Caco-2 (cell line): Measurements from ENCODE around the gene PCDHA13. TPM values are rescaled to one million over a fixed set of nuclear protein-coding genes. Genes with fewer than 3 reads are reported as not detected.

Source experiments
- BruUV-seq: library from RNA; stranded (reverse); fragments of 400-500 nt; replicated peaks from 2 replicates; lab custom pipeline; 2021; lab: Mats Ljungman, UMichigan
- CTCF ChIA-PET: fragments of 300-600 bp; sonication (Branson Sonifier 250); formaldehyde crosslinking; loops from one replicate; lab custom pipeline; 2022; ENCODE audit warnings: antibody characterized with exemption; lab: Charles Lee
- POLR2A ChIA-PET: fragments of 300-600 bp; sonication (Branson Sonifier 250); formaldehyde crosslinking; loops from one replicate; lab custom pipeline; 2022; ENCODE audit warnings: antibody characterized with exemption; lab: Charles Lee
- DNase-seq, 2 experiments: peaks; one replicate each; pipeline versions ENCODE4 v3.0.0 to v3.0.0-alpha.2; 2020 to 2022
- H3K27me3 ChIP-seq: replicated peaks from 2 replicates; pipeline ENCODE4 v1.6.0; 2011; ENCODE audit warnings: low read length; ENCODE audit not compliant: control insufficient read depth, insufficient read depth
- H3K36me3 ChIP-seq: 2 replicates; pipeline ENCODE4 v1.5.1; 2011; ENCODE audit warnings: low read length; ENCODE audit not compliant: control insufficient read depth, insufficient read depth
- H3K4me1 ChIP-seq: fragments of 250-450 bp; sonication (Bioruptor Pico); 2 replicates; pipeline ENCODE4 v1.5.1; 2020; ENCODE audit warnings: mild to moderate bottlenecking
- H3K4me3 ChIP-seq: 2 replicates; pipeline ENCODE4 v1.5.1; 2011; ENCODE audit warnings: low read depth, mild to moderate bottlenecking, control low read depth, low read length
- H3K9me3 ChIP-seq: fragments of 250-450 bp; sonication (Bioruptor Pico); 2 replicates; pipeline ENCODE4 v1.5.1; 2020; ENCODE audit warnings: mild to moderate bottlenecking, moderate library complexity
- H3K27ac Mint-ChIP-seq: one replicate; pipeline ENCODE4 v1.8.0; 2022; ENCODE audit warnings: mixed read lengths; ENCODE audit not compliant: unreplicated experiment
- H3K27me3 Mint-ChIP-seq: one replicate; pipeline ENCODE4 v1.8.0; 2022; ENCODE audit warnings: mixed read lengths; ENCODE audit not compliant: insufficient read depth, unreplicated experiment
- H3K36me3 Mint-ChIP-seq: one replicate; pipeline ENCODE4 v1.8.0; 2022; ENCODE audit warnings: mild to moderate bottlenecking, mixed read lengths; ENCODE audit not compliant: insufficient read depth, unreplicated experiment
- H3K4me1 Mint-ChIP-seq: one replicate; pipeline ENCODE4 v1.8.0; 2022; ENCODE audit warnings: low read depth, mixed read lengths; ENCODE audit not compliant: unreplicated experiment
- H3K4me3 Mint-ChIP-seq: one replicate; pipeline ENCODE4 v1.8.0; 2022; ENCODE audit warnings: mild to moderate bottlenecking, moderate library complexity, mixed read lengths; ENCODE audit not compliant: unreplicated experiment
- H3K9me3 Mint-ChIP-seq: one replicate; pipeline ENCODE4 v1.8.0; 2022; ENCODE audit warnings: mixed read lengths; ENCODE audit not compliant: unreplicated experiment
- intact Hi-C: fragments of 100-400 bp; cut with micrococcal nuclease; formaldehyde crosslinking; loops from one replicate; pipeline ENCODE4 v1.10.0; 2022; ENCODE audit not compliant: unreplicated experiment
- total RNA-seq: library from RNA; stranded (reverse); gene quantifications from 2 replicates; pipeline ENCODE4 v1.2.3, GENCODE V29; 2022
- TF ChIP-seq, protein P1 (sequence below), 2 experiments: fragments of 200-600 bp in 1 of 2; IDR thresholded peaks; 1 replicate in 1 of 2; 2 replicates in 1 of 2; pipeline versions ENCODE4 v1.5.1 to v1.8.0; 2011 to 2022; ENCODE audit warnings: antibody characterized with exemption in 1 of 2, control low read depth in 1 of 2, inconsistent platforms in 1 of 2, low read depth in 1 of 2, low read length in 1 of 2, mild to moderate bottlenecking in 1 of 2, moderate library complexity in 1 of 2; ENCODE audit not compliant: insufficient read depth in 1 of 2, severe bottlenecking in 1 of 2, unreplicated experiment in 1 of 2

The PCDHA13 gene
- total RNA-seq, 1 experiment from 2014 or later: not detected

DNA sequence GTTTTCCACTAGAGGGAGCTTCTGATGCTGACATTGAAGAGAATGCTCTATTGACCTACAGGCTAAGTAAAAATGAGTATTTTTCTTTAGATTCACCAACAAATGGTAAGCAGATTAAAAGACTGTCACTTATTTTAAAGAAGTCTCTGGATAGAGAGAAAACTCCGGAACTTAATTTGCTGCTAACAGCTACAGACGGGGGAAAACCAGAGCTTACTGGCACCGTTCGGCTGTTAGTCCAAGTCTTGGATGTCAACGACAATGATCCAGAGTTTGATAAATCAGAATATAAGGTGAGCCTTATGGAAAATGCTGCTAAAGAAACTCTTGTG lies 12.4 kb upstream of the PCDHA13 start:
- POLR2A ChIA-PET: no interaction called here
- TF ChIP-seq, protein P1, sequence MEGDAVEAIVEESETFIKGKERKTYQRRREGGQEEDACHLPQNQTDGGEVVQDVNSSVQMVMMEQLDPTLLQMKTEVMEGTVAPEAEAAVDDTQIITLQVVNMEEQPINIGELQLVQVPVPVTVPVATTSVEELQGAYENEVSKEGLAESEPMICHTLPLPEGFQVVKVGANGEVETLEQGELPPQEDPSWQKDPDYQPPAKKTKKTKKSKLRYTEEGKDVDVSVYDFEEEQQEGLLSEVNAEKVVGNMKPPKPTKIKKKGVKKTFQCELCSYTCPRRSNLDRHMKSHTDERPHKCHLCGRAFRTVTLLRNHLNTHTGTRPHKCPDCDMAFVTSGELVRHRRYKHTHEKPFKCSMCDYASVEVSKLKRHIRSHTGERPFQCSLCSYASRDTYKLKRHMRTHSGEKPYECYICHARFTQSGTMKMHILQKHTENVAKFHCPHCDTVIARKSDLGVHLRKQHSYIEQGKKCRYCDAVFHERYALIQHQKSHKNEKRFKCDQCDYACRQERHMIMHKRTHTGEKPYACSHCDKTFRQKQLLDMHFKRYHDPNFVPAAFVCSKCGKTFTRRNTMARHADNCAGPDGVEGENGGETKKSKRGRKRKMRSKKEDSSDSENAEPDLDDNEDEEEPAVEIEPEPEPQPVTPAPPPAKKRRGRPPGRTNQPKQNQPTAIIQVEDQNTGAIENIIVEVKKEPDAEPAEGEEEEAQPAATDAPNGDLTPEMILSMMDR (IDR thresholded peaks at IDR 0.05; ENCODE audit: insufficient read depth in 1 of 2, low read depth in 1 of 2, low read length in 1 of 2, severe bottlenecking in 1 of 2, unreplicated experiment in 1 of 2): no peak
- H3K9me3 Mint-ChIP-seq: peaks cover 3% of the 10 kb centered on the region
- intact Hi-C loops: no loop called here
- no peak overlapping the region for H3K4me3 Mint-ChIP-seq
- H3K4me1 ChIP-seq: no peaks in the 10 kb centered on the region
- H3K9me3 ChIP-seq: peaks cover 7% of the 10 kb centered on the region; the same call in 1 of the 2 replicates
- H3K27ac Mint-ChIP-seq: no peak overlapping the region
- H3K36me3 Mint-ChIP-seq: no peaks in the 10 kb centered on the region
- no peak for DNase-seq
- BruUV-seq: no TSS peak
- H3K27me3 Mint-ChIP-seq: no peaks in the 10 kb centered on the region
- no peaks in the 10 kb centered on the region for H3K27me3 ChIP-seq
- no peak overlapping the region for H3K4me3 ChIP-seq
- no peaks in the 10 kb centered on the region for H3K36me3 ChIP-seq
- no peaks in the 10 kb centered on the region for H3K4me1 Mint-ChIP-seq
- CTCF ChIA-PET: no interaction called here

DNA sequence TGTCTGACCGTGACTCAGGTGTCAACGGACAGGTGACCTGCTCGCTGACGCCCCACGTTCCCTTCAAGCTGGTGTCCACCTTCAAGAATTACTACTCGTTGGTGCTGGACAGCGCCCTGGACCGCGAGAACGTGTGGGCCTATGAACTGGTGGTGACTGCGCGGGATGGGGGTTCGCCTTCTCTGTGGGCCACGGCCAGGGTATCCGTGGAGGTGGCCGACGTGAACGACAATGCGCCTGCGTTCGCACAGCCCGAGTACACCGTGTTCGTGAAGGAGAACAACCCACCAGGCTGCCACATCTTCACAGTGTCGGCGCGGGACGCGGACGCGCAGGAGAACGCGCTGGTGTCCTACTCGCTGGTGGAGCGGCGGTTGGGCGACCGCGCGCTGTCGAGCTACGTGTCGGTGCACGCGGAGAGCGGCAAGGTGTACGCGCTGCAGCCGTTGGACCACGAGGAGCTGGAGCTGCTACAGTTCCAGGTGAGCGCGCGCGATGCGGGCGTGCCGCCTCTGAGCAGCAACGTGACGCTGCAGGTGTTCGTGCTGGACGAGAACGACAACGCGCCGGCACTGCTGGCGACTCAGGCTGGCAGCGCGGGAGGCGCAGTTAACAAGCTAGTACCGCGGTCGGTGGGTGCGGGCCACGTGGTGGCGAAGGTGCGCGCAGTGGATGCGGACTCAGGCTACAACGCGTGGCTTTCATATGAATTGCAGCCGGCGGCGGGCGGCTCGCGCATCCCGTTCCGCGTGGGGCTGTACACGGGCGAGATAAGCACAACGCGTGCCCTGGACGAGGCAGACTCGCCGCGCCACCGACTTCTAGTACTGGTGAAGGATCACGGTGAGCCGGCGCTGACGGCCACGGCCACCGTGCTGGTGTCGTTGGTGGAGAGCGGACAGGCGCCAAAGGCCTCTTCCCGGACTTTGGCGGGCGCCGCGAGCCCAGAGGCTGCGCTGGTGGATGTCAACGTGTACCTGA lies 11.4 kb upstream of the PCDHA13 start:
- POLR2A ChIA-PET: no interaction called here

More for the DNA sequence above, 11.4 kb upstream of the PCDHA13 start:
- Mint-ChIP-seq H3K9me3 (no peaks in the 10 kb centered on the region), H3K36me3 (no peaks in the 10 kb centered on the region), H3K27ac (no peak overlapping the region), H3K4me1 (no peaks in the 10 kb centered on the region), H3K27me3 (no peaks in the 10 kb centered on the region), H3K4me3 (no peak overlapping the region)
- no TSS peak for BruUV-seq
- no peaks in the 10 kb centered on the region for H3K4me1 ChIP-seq
- peaks cover 7% of the 10 kb centered on the region; the same call in 1 of the 2 replicates for H3K9me3 ChIP-seq
- intact Hi-C loops: no loop called here
- H3K4me3 ChIP-seq: no peak overlapping the region
- no peaks in the 10 kb centered on the region for H3K36me3 ChIP-seq
- H3K27me3 ChIP-seq: no peaks in the 10 kb centered on the region
- DNase-seq: no peak
- TF ChIP-seq, protein P1 (IDR thresholded peaks at IDR 0.05; ENCODE audit: insufficient read depth in 1 of 2, low read depth in 1 of 2, low read length in 1 of 2, severe bottlenecking in 1 of 2, unreplicated experiment in 1 of 2): no peak
- CTCF ChIA-PET: no interaction called here
